ENCODE measurements around the gene SLC1A4. TPM values are rescaled to one million over a fixed set of nuclear protein-coding genes. Genes with fewer than 3 reads are reported as not detected.

SLC1A4 gene
- total RNA-seq, 1 donor from 2014 or later = 45.9 TPM

DNA sequence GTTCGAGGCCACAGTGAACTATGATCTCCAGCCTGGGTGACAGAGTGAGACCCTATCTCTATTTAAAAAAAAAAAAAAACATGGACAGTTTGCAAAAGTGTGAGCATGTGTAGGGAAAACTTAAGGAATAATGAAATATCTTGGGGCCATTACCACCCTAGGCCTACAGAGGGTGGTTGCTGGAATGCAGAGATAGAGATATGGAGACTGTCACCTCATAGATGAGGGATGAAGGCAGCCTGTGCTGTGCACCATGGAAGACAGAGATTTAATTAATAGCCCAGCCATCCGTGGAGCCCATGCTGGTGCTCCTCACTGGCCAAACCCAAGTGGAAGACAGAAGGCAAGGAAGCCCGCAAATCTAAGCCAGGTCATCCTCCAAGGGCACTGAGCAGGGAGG, 50.4 kb downstream of the SLC1A4 start:
- Histone ChIP-seq H3K36me3 (ENCODE audit: insufficient read depth, low read length) (no peaks in the 10 kb centered on the region), H3K27me3 (ENCODE audit: insufficient read depth, low read length) (no peaks in the 10 kb centered on the region), H3K27ac (ENCODE audit: low read depth, low read length) (no peak overlapping the region), H3K79me2 (ENCODE audit: insufficient read depth, low read length) (no peaks in the 10 kb centered on the region), H3K9ac (ENCODE audit: low read length) (no peak overlapping the region), H2AFZ (ENCODE audit: low read depth, low read length) (no peak overlapping the region), H4K20me1 (ENCODE audit: insufficient read depth, low read length) (no peaks in the 10 kb centered on the region), H3K4me2 (ENCODE audit: low read length) (no peak overlapping the region), H3K4me3 (ENCODE audit: insufficient read depth, low read depth, low read length) (no peak overlapping the region), H3K9me3 (ENCODE audit: insufficient read depth, low read depth, low read length) (no peaks in the 10 kb centered on the region), H3K4me1 (ENCODE audit: insufficient read depth, low read length) (peaks cover 3% of the 10 kb centered on the region)
- Mint-ChIP-seq H3K4me3 (ENCODE audit: unreplicated experiment) (no peak overlapping the region), H3K27me3 (ENCODE audit: low read depth, unreplicated experiment) (peaks cover 4% of the 10 kb centered on the region), H3K9me3 (ENCODE audit: unreplicated experiment) (peaks cover 6% of the 10 kb centered on the region), H3K4me1 (ENCODE audit: low read depth, unreplicated experiment) (peaks cover 8% of the 10 kb centered on the region), H3K27ac (ENCODE audit: unreplicated experiment) (peak overlapping the region; percentile 5), H3K36me3 (ENCODE audit: low read depth, unreplicated experiment) (peaks cover 7% of the 10 kb centered on the region)
- no peak for TF ChIP-seq EZH2 (IDR thresholded peaks at IDR 0.05; ENCODE audit: insufficient read depth, low read length)
- TF ChIP-seq, protein P1, sequence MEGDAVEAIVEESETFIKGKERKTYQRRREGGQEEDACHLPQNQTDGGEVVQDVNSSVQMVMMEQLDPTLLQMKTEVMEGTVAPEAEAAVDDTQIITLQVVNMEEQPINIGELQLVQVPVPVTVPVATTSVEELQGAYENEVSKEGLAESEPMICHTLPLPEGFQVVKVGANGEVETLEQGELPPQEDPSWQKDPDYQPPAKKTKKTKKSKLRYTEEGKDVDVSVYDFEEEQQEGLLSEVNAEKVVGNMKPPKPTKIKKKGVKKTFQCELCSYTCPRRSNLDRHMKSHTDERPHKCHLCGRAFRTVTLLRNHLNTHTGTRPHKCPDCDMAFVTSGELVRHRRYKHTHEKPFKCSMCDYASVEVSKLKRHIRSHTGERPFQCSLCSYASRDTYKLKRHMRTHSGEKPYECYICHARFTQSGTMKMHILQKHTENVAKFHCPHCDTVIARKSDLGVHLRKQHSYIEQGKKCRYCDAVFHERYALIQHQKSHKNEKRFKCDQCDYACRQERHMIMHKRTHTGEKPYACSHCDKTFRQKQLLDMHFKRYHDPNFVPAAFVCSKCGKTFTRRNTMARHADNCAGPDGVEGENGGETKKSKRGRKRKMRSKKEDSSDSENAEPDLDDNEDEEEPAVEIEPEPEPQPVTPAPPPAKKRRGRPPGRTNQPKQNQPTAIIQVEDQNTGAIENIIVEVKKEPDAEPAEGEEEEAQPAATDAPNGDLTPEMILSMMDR (IDR thresholded peaks at IDR 0.05; ENCODE audit: insufficient read depth, low read depth, low read length) = no peak
- FAIRE-seq (no peak), DNase-seq (ENCODE audit: low read depth) (no peak)

DNA sequence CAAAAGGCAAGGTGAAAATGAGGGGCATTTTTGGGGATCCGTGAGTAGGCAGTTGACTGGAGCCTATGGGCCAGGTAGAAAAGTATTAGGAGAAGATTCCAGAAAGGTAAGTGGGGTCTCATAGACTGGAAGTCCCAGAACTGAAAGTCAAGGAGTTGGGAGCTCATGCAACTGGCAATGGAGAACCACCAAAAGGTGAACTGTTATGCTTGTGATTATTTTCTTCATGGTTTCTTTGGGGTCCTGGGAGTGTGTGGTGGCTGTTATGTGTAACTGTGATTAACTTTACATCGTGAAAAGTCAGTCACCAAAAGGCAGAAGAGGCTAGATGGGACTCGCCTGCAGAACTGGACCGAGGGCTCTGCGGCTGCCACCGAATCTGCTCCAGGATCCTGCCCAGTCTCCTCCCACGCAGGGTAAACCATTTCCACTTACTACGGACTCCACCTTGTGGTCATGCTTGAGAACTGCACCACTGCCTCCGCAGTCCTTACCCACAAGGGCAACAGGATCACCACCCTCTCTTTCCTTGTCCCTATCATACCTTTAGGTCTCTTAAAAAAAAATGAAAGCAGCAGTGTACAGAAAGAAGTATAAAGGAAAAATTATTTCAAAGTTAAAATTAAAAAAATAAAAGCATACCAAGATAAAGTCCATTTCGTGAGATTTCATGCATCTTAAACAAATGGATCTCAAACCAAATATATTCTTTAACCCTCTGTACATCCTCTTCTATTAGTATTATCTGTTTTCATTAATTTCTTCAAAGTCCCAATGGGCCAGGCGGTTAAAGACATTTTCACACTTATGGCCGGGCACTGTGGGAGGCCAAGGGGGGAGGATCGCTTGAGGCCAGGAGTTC, 51.4 kb downstream of the SLC1A4 start:
- H3K36me3 ChIP-seq (ENCODE audit: insufficient read depth, low read length) = no peaks in the 10 kb centered on the region
- H3K36me3 Mint-ChIP-seq (ENCODE audit: low read depth, unreplicated experiment) = peaks cover 8% of the 10 kb centered on the region

More for the DNA sequence above, 51.4 kb downstream of the SLC1A4 start:
- FAIRE-seq (no peak), DNase-seq (ENCODE audit: low read depth) (peak; percentile 66)
- no peak overlapping the region for H3K27ac Mint-ChIP-seq (ENCODE audit: unreplicated experiment)
- H3K9ac ChIP-seq (ENCODE audit: low read length) = peak overlapping the region; percentile 17
- no peaks in the 10 kb centered on the region for H4K20me1 ChIP-seq (ENCODE audit: insufficient read depth, low read length)
- peak overlapping the region; percentile 78 for H3K4me2 ChIP-seq (ENCODE audit: low read length)
- H3K4me1 Mint-ChIP-seq (ENCODE audit: low read depth, unreplicated experiment) = peaks cover 15% of the 10 kb centered on the region
- peaks cover 4% of the 10 kb centered on the region for H3K27me3 Mint-ChIP-seq (ENCODE audit: low read depth, unreplicated experiment)
- H3K27ac ChIP-seq (ENCODE audit: low read depth, low read length) = no peak overlapping the region
- no peaks in the 10 kb centered on the region for H3K27me3 ChIP-seq (ENCODE audit: insufficient read depth, low read length)
- peaks cover 6% of the 10 kb centered on the region for H3K4me1 ChIP-seq (ENCODE audit: insufficient read depth, low read length)
- TF ChIP-seq, protein P1 (IDR thresholded peaks at IDR 0.05; ENCODE audit: insufficient read depth, low read depth, low read length) = peak; percentile 96
- TF ChIP-seq EZH2 (IDR thresholded peaks at IDR 0.05; ENCODE audit: insufficient read depth, low read length) = no peak
- H3K4me3 ChIP-seq (ENCODE audit: insufficient read depth, low read depth, low read length) = no peak overlapping the region
- H3K4me3 Mint-ChIP-seq (ENCODE audit: unreplicated experiment) = no peak overlapping the region
- H3K79me2 ChIP-seq (ENCODE audit: insufficient read depth, low read length) = no peaks in the 10 kb centered on the region
- peaks cover 9% of the 10 kb centered on the region for H3K9me3 Mint-ChIP-seq (ENCODE audit: unreplicated experiment)
- H2AFZ ChIP-seq (ENCODE audit: low read depth, low read length) = no peak overlapping the region
- H3K9me3 ChIP-seq (ENCODE audit: insufficient read depth, low read depth, low read length) = no peaks in the 10 kb centered on the region
